OCI-LY1 (cell line): ENCODE measurements around the gene TET2.

Source experiments
- EZH2 ChIP-seq: fragments of 200-600 bp; sonication (generic), shearing (Covaris generic); IDR thresholded peaks from 2 replicates; pipeline ENCODE4 v1.8.0; 2017; ENCODE audit warnings: borderline replicate concordance, mixed run types, mild to moderate bottlenecking, antibody characterized with exemption, low read length, moderate library complexity, mixed read lengths
- TF ChIP-seq, protein P1 (sequence below): fragments of 200-600 bp; sonication (generic), shearing (Covaris generic); IDR thresholded peaks from 2 replicates; pipeline ENCODE4 v1.5.1; 2017; ENCODE audit warnings: mild to moderate bottlenecking, antibody characterized with exemption, low read length, moderate library complexity, mixed read lengths

DNA sequence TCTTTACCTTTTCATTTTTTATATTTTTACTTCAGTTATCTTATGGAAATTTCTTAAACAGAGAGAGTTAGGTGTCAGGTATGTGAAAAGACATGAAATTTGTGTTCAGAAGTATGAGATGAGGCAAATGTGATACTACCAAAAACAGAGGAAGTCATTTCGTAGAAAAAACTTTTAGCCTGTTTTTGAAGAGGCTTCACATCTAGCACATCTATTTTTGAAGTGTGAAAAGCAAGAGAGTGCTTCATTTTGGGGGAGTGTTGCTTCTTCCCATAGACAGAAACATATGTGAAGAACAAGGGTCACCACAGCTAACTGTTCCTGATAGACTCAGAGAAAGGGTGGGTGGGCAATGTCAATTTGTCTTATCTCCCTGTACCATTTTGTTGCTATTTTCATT is 125.3 kb downstream of the TET2 start:
- TF ChIP-seq, protein P1, sequence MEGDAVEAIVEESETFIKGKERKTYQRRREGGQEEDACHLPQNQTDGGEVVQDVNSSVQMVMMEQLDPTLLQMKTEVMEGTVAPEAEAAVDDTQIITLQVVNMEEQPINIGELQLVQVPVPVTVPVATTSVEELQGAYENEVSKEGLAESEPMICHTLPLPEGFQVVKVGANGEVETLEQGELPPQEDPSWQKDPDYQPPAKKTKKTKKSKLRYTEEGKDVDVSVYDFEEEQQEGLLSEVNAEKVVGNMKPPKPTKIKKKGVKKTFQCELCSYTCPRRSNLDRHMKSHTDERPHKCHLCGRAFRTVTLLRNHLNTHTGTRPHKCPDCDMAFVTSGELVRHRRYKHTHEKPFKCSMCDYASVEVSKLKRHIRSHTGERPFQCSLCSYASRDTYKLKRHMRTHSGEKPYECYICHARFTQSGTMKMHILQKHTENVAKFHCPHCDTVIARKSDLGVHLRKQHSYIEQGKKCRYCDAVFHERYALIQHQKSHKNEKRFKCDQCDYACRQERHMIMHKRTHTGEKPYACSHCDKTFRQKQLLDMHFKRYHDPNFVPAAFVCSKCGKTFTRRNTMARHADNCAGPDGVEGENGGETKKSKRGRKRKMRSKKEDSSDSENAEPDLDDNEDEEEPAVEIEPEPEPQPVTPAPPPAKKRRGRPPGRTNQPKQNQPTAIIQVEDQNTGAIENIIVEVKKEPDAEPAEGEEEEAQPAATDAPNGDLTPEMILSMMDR: no peak
- TF ChIP-seq EZH2: no peak
